ENCODE results near the gene SUZ12.
"Not testable (repeated sequence)": the region's sequence is repeated elsewhere in the genome, so short reads cannot be mapped to it uniquely, and the experiment has no call there.

SUZ12 gene

DNA sequence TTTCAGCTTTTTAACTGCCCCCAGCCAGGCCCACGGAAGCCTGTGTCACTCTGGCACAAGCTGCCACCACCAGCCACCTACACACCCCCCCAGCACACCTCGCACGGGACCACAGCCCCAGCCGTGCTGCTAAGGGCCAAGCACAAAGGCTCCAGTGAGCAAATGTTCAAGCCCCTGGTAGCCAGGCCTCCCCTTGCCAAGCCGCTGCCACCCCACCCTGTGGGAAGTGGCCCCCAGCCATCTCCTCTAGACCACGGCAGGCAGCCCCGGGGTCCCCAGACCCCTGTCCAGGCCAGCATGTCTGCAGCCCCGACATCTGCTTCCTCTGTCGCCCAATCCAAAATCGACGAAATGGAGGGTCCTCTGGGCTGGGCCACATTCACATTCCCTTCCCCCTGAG, 105.5 kb downstream of the SUZ12 start:
- not testable (repeated sequence) for DNase-seq

DNA sequence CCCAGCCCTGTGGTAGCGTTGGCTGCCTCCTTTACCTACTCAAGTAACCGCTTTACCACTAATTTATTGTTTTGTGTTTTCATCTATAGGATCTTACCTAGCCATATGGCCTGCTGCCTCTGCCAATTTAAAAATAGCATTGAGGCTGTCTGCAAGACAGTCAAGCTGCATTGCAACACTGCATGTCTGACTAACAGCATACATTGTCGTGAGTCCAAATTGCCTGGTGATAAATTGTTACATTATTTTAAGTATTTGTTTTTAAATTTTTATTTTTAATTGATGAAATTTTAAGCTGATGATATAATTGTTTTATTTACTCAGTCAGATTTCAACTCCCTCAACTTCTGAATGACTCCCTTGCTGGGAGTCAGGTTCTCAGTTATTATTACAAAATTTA, 108.8 kb downstream of the SUZ12 start:
- DNase-seq = not testable (repeated sequence)

DNA sequence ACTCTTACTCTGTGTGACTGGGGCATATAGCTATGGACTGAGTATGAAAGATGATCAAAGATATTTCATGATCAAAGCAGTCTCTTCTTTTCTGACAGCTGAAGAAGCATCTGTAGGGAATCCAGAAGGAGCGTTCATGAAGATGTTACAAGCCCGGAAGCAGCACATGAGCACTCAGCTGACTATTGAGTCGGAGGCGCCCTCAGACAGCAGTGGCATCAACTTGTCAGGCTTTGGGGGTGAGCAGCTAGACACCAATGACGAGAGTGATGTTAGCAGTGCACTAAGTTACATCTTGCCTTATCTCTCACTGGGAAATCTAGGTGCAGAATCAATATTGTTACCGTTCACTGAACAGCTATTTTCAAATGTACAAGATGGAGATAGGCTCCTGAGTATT, 110.9 kb downstream of the SUZ12 start:
- DNase-seq = not testable (repeated sequence)
